ENCODE results near the gene CIZ1. TPM values are rescaled to one million over a fixed set of nuclear protein-coding genes. Genes with fewer than 3 reads are reported as not detected.

The CIZ1 gene
- total RNA-seq, 2 donors from 2014 or later = 55.2 to 94.0 TPM

DNA sequence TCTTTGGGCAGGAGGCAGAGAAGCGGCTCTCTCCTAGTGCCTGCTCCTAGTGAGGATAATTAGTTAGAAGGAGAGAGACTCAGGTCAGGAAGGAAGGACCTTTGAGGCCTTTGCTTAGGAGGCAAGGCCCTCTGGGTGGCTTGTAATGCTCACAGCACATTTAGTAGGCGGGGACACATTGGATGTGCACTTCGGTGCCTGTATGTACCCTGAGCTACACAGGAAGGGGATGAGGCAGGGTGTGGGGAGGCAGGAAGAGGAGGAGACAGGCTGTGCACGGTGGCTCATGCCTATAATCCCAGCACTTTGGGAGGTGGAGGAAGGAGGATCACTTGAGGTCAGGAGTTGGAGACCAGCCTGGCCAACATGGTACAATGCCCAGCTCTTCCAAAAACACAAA lies 49.3 kb downstream of the CIZ1 start:
- Histone ChIP-seq H3K4me3 (no peak overlapping the region), H3K9me3 (no peaks in the 10 kb centered on the region), H3K27me3 (replicated peaks; ENCODE audit: insufficient read depth) (no peaks in the 10 kb centered on the region), H3K36me3 (no peaks in the 10 kb centered on the region), H3K4me1 (replicated peaks) (no peaks in the 10 kb centered on the region), H3K27ac (no peak overlapping the region)
- 73% methylated on average over 4 of the region's 4 CpGs for WGBS
- TF ChIP-seq, protein P1, sequence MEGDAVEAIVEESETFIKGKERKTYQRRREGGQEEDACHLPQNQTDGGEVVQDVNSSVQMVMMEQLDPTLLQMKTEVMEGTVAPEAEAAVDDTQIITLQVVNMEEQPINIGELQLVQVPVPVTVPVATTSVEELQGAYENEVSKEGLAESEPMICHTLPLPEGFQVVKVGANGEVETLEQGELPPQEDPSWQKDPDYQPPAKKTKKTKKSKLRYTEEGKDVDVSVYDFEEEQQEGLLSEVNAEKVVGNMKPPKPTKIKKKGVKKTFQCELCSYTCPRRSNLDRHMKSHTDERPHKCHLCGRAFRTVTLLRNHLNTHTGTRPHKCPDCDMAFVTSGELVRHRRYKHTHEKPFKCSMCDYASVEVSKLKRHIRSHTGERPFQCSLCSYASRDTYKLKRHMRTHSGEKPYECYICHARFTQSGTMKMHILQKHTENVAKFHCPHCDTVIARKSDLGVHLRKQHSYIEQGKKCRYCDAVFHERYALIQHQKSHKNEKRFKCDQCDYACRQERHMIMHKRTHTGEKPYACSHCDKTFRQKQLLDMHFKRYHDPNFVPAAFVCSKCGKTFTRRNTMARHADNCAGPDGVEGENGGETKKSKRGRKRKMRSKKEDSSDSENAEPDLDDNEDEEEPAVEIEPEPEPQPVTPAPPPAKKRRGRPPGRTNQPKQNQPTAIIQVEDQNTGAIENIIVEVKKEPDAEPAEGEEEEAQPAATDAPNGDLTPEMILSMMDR (IDR thresholded peaks at IDR 0.05) = no peak
- TF ChIP-seq POLR2AphosphoS5 (IDR thresholded peaks at IDR 0.05) (no peak), POLR2A (IDR thresholded peaks at IDR 0.05) (no peak)
- intact Hi-C loops (cut with DNase I) = no loop called here
- DNase-seq (ENCODE audit: low spot score) = no peak

DNA sequence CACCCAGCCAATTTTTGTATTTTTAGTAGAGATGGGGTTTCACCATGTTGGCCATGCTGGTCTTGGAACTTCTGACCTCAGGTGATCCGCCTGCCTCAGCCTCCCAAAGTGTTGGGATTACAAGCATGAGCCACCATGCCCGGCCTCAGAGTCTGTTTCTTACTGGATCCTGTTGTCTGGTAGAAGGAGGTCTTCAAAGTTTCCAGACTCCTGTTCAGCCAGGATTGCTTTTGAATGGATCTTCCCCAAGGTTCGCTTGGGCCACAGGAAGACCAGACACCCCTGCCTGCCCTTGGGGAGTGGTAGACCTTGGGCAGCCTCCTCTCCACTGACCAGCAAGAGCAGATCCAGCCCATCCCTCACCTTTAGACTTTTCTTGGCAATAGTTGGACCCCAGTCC lies 49.8 kb downstream of the CIZ1 start:
- TF ChIP-seq POLR2A (IDR thresholded peaks at IDR 0.05) (no peak), POLR2AphosphoS5 (IDR thresholded peaks at IDR 0.05) (no peak)
- TF ChIP-seq, protein P1 (IDR thresholded peaks at IDR 0.05) = no peak
- Histone ChIP-seq H3K36me3 (no peaks in the 10 kb centered on the region), H3K9me3 (no peaks in the 10 kb centered on the region), H3K27me3 (replicated peaks; ENCODE audit: insufficient read depth) (no peaks in the 10 kb centered on the region), H3K4me3 (no peak overlapping the region), H3K27ac (no peak overlapping the region), H3K4me1 (replicated peaks) (no peaks in the 10 kb centered on the region)
- 98% methylated on average over 3 of the region's 3 CpGs for WGBS
- DNase-seq (ENCODE audit: low spot score) = no peak
- intact Hi-C loops (cut with DNase I) = no loop called here

DNA sequence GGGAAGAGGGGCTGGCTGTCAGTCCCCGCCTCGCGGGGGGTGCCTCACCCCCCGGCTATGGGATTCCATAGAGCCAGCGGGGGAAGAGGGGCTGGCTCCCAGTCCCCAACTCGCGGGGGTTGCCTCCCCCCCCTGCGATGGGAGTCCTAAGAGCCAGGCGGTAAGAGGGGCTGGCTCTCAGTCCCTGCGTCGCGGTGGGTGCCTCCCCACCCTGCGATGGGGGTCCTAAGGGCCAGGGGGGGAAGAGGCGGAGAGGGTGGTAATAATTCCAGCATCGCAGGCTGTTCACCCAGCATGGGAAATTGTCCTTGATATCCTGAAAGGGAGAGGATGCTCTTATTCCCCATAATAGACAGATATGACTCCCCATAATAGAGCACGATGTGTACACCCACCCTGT lies 51.8 kb downstream of the CIZ1 start:
- TF ChIP-seq, protein P1 (IDR thresholded peaks at IDR 0.05) = no peak
- TF ChIP-seq POLR2AphosphoS5 (IDR thresholded peaks at IDR 0.05) (no peak), POLR2A (IDR thresholded peaks at IDR 0.05) (no peak)
- WGBS = 86% methylated on average over 7 of the region's 16 CpGs

GRCh38 chr9:128138001-128138400 lies 53.4 kb downstream of the CIZ1 start:
- H3K4me1 ChIP-seq (replicated peaks) = no peaks in the 10 kb centered on the region
- WGBS = 96% methylated on average over 3 of the region's 3 CpGs
- no peak for DNase-seq (ENCODE audit: low spot score)
- no peaks in the 10 kb centered on the region for H3K36me3 ChIP-seq
- H3K4me3 ChIP-seq = no peak overlapping the region
- intact Hi-C loops (cut with DNase I) = no loop called here
- H3K27me3 ChIP-seq (replicated peaks; ENCODE audit: insufficient read depth) = no peaks in the 10 kb centered on the region
- TF ChIP-seq POLR2A (IDR thresholded peaks at IDR 0.05) (no peak), POLR2AphosphoS5 (IDR thresholded peaks at IDR 0.05) (no peak)
- TF ChIP-seq, protein P1 (IDR thresholded peaks at IDR 0.05) = no peak
- H3K27ac ChIP-seq = no peak overlapping the region
- H3K9me3 ChIP-seq = no peaks in the 10 kb centered on the region

More for the DNA sequence above, 51.8 kb downstream of the CIZ1 start:
- H3K27me3 ChIP-seq (replicated peaks; ENCODE audit: insufficient read depth) = no peaks in the 10 kb centered on the region
- intact Hi-C loops (cut with DNase I) = no loop called here
- H3K36me3 ChIP-seq = no peaks in the 10 kb centered on the region
- no peaks in the 10 kb centered on the region for H3K4me1 ChIP-seq (replicated peaks)
- no peak for DNase-seq (ENCODE audit: low spot score)
- H3K4me3 ChIP-seq = no peak overlapping the region
- H3K27ac ChIP-seq = no peak overlapping the region
- no peaks in the 10 kb centered on the region for H3K9me3 ChIP-seq
